Left renal cortex interstitium (tissue), 4 donors: ENCODE measurements around the gene TESK1. TPM values are rescaled to one million over a fixed set of nuclear protein-coding genes. Genes with fewer than 3 reads are reported as not detected.

Experiments
- DNase-seq, 4 donors: peaks; one replicate each; pipeline ENCODE4 v3.0.0-alpha.2; 2013; ENCODE audit warnings: low read depth in 4 of 4, low spot score in 2 of 4, missing footprints in 1 of 4
- polyA plus RNA-seq, 4 donors: library from polyadenylated mRNA; unstranded; fragments of 120-200 nt; gene quantifications; one replicate each; pipeline ENCODE4 v1.2.1, GENCODE V29; 2013; ENCODE audit not compliant: insufficient read length in 4 of 4

TESK1 gene, protein sequence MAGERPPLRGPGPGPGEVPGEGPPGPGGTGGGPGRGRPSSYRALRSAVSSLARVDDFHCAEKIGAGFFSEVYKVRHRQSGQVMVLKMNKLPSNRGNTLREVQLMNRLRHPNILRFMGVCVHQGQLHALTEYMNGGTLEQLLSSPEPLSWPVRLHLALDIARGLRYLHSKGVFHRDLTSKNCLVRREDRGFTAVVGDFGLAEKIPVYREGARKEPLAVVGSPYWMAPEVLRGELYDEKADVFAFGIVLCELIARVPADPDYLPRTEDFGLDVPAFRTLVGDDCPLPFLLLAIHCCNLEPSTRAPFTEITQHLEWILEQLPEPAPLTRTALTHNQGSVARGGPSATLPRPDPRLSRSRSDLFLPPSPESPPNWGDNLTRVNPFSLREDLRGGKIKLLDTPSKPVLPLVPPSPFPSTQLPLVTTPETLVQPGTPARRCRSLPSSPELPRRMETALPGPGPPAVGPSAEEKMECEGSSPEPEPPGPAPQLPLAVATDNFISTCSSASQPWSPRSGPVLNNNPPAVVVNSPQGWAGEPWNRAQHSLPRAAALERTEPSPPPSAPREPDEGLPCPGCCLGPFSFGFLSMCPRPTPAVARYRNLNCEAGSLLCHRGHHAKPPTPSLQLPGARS
- polyA plus RNA-seq, result 10 to 100 TPM; 29.4 to 51.9 (median 41.7) TPM

DNA sequence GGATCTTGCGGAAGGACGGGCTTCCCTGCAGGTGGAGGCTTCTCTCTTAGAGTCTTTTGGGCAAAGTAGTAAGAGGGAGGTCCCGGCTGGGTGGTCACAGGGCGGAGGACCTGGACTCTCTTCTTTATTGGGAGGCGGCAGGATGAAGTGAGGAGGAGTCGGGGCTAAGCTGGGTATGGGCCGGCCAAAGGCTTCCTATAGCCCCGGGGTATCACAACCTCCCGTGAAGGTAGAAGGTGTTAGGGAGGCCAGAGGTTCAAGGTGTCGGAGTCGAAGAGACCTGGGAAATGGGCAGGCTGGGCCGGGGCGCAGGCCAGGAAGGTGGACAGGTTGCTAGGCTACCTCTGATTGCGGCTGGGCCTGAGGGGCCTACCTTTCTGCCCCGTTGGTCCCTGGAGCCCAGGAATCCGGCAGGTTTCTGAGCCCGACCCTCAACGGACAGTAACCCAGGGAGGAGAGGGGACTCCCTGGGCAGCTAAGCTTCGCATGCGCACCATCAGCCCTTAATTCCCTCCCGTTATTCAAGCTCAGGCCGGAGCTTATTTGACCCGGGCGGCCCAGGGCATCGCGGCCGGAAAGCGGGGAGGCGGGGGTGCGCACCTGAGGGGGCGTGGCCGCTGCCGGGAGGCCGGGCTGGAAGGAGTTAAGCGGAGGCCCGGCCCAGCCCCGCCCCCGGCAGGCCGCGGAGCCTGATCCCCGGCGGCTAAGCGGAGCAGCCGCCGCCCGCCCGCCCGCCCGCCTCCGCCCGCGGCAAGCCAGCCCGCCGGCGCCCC is at the start of gene TESK1:
Gene TESK1, plus strand, starts transcription at position 685 of the 773 bp plus-strand sequence. CDS start 358 bp downstream, outside the sequence.
- DNase-seq, result peak in 3 of 4 donors; percentile 50 to 53 (median 50)

DNA sequence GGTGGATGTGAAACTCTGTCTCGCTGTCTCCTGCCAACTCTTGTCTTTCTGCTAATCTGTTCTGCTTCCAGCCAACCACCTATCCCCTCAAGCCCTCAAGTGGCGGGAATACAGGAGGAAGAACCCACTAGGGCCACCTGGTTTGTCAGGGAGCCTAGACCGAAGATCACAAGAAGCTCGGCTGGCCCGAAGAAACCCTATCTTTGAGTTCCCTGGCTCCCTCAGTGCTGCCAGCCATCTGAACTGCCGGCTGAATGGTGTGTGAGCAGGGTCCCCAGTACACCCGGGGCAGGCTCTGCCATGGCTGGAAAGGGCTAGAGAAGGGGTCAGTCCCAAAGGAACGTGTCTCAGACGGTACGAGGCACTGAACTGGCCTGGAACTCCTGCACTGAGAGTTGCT is 49.2 kb upstream of the TESK1 start:
- DNase-seq, result no peak

DNA sequence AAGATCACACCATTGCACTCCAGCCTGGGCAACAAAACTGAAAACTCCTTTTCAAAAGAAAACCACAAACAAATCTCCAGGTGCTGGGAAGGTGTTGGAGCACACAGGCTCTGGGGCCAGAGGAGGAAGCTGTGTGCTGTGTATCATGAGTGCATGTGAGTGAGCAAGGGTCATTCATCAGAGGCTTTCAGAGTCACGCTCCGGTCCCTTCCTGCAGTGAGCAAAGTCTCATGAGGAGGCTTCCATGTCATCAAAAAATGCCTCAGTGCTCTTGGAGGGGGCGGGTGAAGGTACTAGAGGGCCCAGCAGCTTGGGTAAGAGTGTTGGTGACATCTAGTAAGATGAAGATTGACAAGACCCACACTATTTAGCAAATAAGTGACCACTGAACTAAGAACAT is 48.3 kb upstream of the TESK1 start:
- DNase-seq, result no peak

DNA sequence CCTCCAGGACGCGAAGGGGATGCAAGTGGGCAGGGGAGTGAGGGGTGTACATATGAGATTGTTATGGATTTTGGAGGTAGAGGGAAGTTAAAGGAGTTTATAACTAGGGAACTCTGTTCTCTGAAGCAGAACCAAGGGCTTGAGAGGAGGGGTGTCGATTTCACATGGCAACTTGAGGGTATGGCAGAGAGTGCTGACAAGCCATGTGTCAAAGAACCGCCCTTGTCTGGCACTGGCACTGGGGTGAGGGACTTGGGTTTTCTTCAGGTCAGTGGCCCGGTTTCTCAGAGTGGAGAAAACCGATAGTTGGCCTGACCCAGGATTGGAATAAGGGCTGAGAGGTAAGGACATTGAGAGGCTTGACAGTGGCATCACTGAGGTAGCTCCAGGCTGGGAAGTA is 47.7 kb upstream of the TESK1 start:
- no peak for DNase-seq

DNA sequence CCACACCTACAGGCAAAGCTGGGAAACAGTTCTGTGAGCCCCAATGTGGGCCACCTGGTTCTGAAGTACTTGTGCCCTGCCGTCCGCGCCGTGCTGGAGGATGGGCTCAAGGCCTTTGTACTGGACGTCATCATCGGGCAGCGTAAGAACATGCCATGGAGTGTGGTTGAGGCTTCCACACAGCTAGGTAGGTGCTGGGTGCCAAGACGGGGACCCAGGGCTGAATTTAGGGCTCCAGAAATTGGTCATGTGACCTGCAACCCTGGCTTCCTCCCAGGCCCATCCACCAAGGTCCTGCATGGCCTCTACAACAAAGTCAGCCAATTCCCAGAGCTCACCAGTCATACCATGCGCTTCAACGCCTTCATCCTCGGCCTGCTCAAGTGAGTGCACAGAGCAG is 46.9 kb upstream of the TESK1 start:
- no peak for DNase-seq

DNA sequence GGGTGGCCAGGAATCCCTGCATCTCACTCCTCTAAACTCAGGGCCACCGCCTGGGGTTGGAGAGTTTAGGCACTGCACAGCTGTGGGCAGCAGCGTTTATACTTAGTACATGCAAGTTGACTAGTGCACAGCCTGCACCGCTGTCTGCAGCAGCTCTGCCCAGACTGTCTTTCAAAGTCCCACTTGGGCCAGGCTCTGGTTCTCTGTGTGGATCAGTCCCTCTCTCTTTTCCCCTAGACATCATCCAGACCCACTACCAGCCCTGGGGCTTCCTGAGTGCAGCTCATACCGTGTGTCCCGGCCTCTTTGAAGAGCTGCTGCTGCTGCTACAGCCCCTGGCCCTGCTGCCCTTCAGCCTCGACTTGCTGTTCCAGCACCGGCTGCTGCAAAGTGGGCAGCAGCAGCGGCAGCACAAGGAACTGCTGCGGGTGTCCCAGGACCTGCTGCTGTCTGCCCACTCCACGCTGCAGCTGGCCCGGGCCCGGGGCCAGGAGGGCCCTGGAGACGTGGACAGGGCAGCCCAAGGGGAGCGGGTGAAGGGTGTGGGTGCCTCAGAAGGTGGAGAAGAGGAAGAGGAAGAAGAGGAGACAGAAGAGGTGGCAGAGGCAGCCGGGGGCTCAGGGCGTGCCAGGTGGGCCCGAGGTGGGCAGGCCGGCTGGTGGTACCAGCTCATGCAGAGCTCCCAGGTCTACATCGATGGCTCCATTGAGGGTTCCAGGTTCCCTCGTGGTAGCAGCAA is 45.1 kb upstream of the TESK1 start:
- DNase-seq, result no peak

DNA sequence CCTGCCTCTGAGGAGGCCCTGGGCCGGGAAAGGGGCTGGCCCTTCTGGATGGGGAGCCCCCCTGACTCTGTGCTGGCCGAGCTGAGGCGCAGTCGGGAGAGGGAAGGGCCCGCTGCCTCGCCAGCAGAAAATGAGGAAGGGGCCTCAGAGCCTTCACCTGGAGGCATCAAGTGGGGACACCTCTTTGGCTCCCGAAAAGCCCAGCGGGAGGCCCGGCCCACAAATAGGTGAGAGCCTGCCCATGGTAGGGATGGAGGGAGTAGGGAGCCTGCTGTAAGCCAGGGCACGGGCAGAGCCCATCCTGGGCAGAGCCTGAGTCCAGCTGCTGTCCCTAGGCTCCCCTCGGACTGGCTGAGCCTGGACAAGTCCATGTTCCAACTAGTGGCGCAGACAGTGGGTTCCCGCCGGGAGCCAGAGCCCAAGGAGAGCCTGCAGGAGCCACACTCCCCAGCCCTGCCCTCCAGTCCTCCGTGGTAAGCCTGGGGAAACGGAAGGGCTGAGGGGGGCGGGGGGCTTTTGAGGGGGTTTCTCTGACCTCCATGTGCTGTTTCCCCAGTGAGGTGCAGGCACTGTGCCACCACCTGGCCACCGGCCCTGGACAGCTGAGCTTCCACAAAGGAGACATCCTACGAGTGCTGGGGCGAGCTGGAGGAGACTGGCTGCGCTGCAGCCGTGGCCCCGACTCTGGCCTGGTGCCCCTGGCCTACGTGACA is 44.3 kb upstream of the TESK1 start:
- no peak for DNase-seq

DNA sequence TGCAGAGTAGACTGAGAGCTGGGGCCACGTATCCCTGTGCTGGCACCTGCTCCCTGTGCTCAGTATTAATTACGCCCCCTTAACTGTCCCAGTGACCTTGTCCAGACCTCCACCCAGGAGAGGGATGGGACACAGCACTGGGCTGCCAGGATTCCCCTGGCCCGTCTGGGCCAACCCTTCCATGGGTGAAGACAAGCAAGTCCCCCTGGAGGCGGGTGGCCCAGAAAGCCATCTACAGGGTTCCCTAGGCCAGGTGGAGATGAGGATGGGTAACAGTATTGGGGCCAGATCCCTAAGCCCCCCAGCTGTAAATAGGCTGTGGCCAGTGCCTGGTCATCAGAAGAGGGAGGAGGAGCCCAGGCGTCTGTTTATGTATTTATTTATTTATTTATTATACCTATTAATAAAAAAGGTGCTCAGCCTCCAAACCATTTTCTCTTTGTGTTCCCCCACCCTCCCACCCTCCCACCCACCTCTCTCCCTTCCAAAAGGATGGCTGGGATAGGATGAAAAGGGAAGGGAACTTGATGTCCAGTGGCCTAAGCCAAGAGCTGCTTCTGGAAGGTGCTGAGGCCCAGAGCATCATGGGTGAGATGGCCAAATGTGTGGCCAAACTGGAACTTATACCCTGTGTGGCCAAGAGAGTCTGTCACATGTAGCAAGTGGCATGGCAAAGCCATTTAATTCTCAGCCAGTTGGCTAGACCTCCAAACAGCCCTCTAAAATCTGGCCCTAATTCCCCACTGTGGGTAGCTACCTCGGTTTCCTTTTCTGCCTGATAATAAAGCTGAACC is 43.4 kb upstream of the TESK1 start:
- DNase-seq, result no peak

DNA sequence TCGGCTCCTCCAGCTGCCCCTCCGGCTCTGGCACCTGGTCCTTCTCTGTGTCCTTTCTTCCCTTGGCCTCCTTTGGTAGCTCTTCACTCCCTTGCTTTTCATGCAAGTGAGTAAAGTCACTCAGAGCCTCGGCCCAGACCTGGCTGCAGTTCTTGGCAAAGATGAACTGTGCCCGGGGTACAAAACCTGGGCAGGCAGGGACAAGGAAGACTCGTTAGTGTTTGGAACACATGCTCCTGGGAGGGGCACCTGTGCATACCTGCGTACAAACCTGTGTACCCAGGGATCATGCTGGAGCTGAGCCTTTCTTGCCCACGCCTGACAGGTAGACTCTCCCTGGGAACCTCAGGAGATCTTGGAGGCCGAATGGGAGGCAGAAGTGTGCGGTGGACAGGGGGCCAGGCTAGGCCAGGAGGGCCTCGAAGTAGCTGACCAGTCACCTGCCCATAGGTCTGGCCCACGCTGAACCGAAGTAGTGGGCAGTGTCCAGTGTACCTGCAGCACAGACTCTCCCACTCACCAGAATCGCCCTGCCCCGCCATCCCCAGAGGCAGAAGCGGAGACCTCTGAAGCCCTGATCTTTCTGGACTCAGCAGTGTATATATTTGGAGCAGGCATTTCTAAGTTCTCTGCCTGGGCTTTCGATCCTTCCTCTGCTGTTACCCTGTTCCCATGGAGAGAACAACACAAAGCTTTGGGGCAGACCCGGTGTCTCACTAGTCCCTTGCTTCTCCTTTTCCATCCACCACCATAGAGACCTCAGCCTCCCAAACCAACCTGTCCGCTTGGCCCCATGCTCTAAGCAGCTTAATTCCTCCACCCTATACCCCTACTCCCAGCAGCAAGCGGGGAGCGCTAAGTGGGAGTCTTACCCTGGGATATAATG is 41.9 kb upstream of the TESK1 start:
- no peak for DNase-seq

DNA sequence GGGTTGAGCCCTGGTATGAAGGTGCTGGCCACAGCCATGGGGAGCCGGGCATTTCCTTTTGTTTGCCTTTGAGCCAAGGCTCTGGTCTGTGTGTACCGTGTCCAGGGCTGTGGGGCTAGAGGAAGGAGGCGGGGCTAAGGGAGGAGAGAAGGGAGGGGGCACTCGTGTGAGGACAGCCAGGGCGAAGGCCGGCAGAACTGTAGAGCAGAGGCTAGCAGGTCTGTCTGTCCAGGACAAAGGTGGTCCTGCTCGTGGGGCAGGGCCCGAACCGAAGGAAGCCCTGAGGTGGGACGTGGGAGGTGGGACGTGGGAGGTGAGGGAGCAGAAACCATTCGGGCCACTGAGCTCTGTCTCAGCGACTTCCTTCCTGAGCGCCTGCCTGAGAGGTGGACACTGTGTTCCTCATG is 41.3 kb upstream of the TESK1 start:
- peak in 1 of 4 donors; percentile 33 for DNase-seq

DNA sequence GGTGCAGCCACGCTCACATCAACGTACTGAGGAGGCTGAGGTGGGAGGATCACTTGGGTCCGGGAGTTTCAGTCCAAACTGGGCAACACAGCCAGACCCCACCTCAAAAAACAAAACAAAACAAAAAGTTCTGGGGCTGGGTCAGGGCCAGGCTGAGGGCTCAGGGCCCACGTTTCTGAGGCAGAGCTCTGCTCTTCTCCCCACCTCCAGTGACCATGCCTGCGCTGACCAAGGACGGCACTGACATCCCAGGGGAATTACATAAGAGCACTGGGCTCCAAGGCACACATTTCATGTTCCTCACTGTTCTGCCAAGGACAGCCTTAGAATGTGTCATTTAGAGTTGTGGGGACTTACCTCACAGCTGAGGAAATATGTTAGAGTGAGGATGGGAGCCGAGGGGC is 40.4 kb upstream of the TESK1 start:
- DNase-seq, result no peak

DNA sequence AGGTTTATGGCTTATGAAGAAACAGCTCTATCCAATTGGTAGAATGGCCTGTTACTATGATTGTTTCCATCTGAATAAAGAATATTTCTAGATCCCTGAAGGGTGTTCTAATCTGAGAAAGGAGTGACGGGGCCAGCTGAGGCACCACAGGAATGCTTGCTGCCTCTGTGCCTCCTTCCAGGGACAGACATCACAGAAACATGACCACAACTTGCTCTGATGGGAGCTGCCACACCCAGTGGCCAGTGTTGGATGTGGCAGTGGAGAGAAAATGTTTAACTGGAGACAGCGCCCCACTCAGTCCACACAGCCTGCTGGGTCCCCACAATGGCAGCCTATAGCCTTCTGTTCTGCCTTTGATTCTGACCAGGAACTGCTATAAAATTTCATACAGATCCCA is 38.6 kb upstream of the TESK1 start:
- no peak for DNase-seq

DNA sequence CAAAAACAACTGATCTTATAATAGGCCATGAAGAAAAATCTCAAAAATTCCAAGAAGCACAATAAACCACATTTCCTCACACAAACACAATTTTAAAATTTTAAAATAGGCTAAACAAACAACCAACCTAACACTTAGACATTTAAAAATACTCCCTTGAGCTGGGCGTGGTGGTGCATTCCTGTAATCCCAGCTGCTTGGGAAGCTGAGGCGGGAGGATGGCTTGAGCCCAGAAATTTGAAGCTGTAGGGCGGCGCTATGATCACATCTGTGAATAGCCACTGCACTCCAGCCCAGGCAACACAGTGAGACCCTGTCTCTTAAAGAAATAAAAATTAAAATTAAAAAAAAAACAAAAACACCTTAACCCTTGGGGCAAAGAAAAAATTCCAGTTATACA is 36.9 kb upstream of the TESK1 start:
- no peak for DNase-seq

DNA sequence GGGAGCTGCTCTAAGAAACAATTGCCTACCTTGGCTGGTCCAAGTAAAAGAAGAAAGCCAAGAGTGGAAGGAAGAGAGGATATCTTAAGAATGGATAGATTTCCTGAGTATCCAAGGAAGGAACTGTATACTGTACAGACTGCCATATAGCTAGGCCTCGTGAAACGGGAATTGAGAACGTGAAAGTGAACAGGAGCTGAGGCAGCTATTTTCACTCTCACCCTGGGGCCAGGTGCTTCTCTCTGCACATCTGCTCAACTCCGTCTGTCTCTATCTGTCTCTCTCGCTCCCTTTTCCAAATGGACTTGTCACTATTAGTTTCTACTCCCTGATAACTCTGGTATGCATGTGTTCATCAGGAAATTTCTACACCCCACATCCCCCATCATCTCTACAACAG is 35.9 kb upstream of the TESK1 start:
- DNase-seq, result no peak

DNA sequence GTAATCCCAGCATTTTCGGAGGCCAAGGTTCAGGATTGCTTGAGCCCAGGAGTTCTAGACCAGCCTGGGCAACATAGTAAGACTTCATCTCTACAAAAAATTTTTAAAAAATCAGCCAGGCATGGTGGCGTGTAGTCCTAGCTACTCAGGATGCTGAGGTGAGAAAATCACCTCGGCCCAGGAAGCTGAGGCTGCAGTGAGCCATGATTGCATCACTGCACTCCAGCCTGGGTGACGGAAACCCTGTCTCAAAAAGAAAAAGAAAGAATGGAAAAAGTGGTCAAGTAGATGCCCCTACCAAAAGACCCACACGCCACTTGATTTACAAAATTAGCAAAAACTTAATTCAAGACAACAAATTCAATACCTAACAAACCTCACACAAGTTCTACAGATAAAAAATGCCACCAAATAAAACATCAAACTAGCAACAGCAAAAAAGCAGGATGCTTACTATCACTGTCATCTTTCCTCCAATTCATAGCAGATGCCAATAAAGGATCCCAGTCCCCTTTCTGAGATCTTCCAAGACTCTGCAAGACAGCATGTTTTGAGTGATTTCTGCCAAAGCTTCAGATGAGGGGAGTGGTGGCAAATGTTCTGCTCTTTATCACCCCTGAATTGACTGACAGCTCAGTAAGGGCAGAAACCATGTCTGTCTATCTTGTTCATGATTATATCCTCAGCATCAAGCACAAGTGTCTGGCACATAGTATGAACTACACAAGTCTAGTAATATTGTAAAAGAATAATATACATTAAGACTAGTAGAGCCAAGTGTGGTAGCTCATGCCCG is 34.2 kb upstream of the TESK1 start:
- DNase-seq, result no peak

DNA sequence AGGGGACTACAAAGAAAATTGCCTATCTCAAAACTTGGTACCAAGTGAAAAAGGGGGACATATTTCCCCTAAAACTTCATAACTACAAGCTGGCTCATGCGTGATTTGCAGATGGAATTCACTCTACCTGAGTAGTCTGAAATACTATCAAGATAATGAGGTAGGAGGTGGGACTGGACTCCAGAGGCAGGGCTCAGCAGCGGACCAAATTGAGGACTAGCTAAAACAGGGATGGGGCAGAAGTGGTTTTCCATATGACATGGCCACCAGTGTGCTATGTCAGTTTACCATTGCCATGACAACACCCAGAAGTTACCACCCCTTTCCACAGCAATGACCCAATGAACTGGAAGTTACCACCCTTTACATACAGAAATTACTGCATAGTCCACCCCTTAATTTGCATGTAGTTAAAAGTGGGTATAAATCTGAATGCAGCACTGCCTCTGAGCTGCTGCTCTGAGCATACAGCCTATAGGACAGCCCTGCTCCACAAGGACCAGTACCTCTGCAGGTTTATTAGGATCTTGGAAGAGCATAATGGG is 30.4 kb upstream of the TESK1 start:
- DNase-seq, result no peak

DNA sequence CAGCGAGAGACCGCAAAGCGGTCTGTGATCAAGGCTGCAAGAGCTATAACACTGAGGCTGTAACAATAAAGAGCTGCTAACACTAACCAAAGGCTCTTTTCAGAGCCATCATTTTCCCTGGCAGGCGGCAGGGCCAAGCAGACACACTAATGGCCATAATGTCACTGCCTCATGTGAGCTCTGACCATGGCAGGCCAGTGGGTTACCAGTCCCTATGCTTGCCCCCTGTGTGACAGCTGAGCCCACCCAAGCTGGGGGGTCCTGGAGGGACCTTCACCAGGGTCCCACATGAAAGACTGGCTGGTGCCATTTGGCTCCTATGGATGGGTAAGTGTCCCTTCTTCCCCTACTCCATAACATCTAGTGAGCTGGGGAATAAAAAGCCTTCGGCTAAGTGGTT is 29.6 kb upstream of the TESK1 start:
- DNase-seq, result no peak
